Mesothelial cell of epicardium (in vitro differentiated cells): ENCODE data around the gene MOCOS. TPM values are rescaled to one million over a fixed set of nuclear protein-coding genes. Genes with fewer than 3 reads are reported as not detected.

Source experiments
- DNase-seq, 2 experiments: peaks; one replicate each; pipeline ENCODE4 v3.0.0; 2021; ENCODE audit warnings: low spot score in 2 of 2; ENCODE audit not compliant: unreplicated experiment in 2 of 2
- H3K27ac Mint-ChIP-seq: 2 replicates; pipeline ENCODE4 v1.8.0; 2021; ENCODE audit warnings: mixed read lengths
- H3K27me3 Mint-ChIP-seq: 2 replicates; pipeline ENCODE4 v1.8.0; 2021; ENCODE audit warnings: low read depth, mixed read lengths
- H3K36me3 Mint-ChIP-seq: 2 replicates; pipeline ENCODE4 v1.8.0; 2021; ENCODE audit warnings: mixed read lengths
- H3K4me1 Mint-ChIP-seq: 2 replicates; pipeline ENCODE4 v1.8.0; 2021; ENCODE audit warnings: mixed read lengths
- H3K4me3 Mint-ChIP-seq: 2 replicates; pipeline ENCODE4 v1.8.0; 2021; ENCODE audit warnings: mild to moderate bottlenecking, moderate library complexity, mixed read lengths
- H3K9me3 Mint-ChIP-seq: 2 replicates; pipeline ENCODE4 v1.8.0; 2021; ENCODE audit warnings: mixed read lengths
- CTCF ChIP-seq: fragments of 200-600 bp; sonication (generic); IDR thresholded peaks from one replicate; pipeline ENCODE4 v1.5.0; 2021; ENCODE audit warnings: antibody characterized with exemption; ENCODE audit not compliant: unreplicated experiment
- total RNA-seq: library from RNA; stranded (reverse); gene quantifications from 3 replicates; pipeline ENCODE4 v1.2.1, GENCODE V29; 2021

MOCOS gene
- total RNA-seq, 1 donor from 2014 or later: 2.2 TPM

- Mint-ChIP-seq H3K4me3 (no peak overlapping the region), H3K27ac (no peak overlapping the region)
- TF ChIP-seq CTCF: no peak
These were observed 86.9 kb downstream of the MOCOS start for GRCh38 chr18:36274083-36274715.

GRCh38 chr18:36275561-36275960 is 88.3 kb downstream of the MOCOS start:
- Mint-ChIP-seq H3K27me3 (peaks cover 40% of the 10 kb centered on the region), H3K4me1 (no peaks in the 10 kb centered on the region), H3K27ac (no peak overlapping the region), H3K36me3 (no peaks in the 10 kb centered on the region), H3K9me3 (no peaks in the 10 kb centered on the region), H3K4me3 (no peak overlapping the region)
- no peak for TF ChIP-seq CTCF
- no peak for DNase-seq

More at GRCh38 chr18:36274083-36274715, 86.9 kb downstream of the MOCOS start:
- Mint-ChIP-seq H3K36me3 (no peaks in the 10 kb centered on the region), H3K27me3 (peaks cover 27% of the 10 kb centered on the region), H3K9me3 (no peaks in the 10 kb centered on the region), H3K4me1 (no peaks in the 10 kb centered on the region)
- DNase-seq: no peak

- Mint-ChIP-seq H3K4me1 (no peaks in the 10 kb centered on the region), H3K9me3 (no peaks in the 10 kb centered on the region), H3K27me3 (peaks cover 56% of the 10 kb centered on the region), H3K36me3 (no peaks in the 10 kb centered on the region), H3K27ac (no peak overlapping the region), H3K4me3 (no peak overlapping the region)
- DNase-seq: no peak
- no peak for TF ChIP-seq CTCF
These were observed 91.7 kb downstream of the MOCOS start for GRCh38 chr18:36279001-36279400.

- no peaks in the 10 kb centered on the region for H3K4me1 Mint-ChIP-seq
- H3K27me3 Mint-ChIP-seq: peaks cover 52% of the 10 kb centered on the region
These were observed 94.6 kb downstream of the MOCOS start for GRCh38 chr18:36281936-36282335.

GRCh38 chr18:36283448-36283847 is 96.2 kb downstream of the MOCOS start:
- peaks cover 3% of the 10 kb centered on the region for H3K9me3 Mint-ChIP-seq
- no peaks in the 10 kb centered on the region for H3K4me1 Mint-ChIP-seq
- TF ChIP-seq CTCF: no peak
- no peak overlapping the region for H3K4me3 Mint-ChIP-seq
- no peaks in the 10 kb centered on the region for H3K36me3 Mint-ChIP-seq
- peaks cover 40% of the 10 kb centered on the region for H3K27me3 Mint-ChIP-seq
- no peak overlapping the region for H3K27ac Mint-ChIP-seq
- no peak for DNase-seq

More at GRCh38 chr18:36281936-36282335, 94.6 kb downstream of the MOCOS start:
- H3K9me3 Mint-ChIP-seq: no peaks in the 10 kb centered on the region
- no peak overlapping the region for H3K27ac Mint-ChIP-seq
- DNase-seq: no peak
- no peaks in the 10 kb centered on the region for H3K36me3 Mint-ChIP-seq
- H3K4me3 Mint-ChIP-seq: no peak overlapping the region
- no peak for TF ChIP-seq CTCF
